A549 (cell line): ENCODE measurements around the gene ASNSD1. TPM values are rescaled to one million over a fixed set of nuclear protein-coding genes. Genes with fewer than 3 reads are reported as not detected.
A peak's percentile ranks its signal among the peaks of the same experiment; 100 is the strongest.

Experiments
- ATAC-seq, 2 experiments: fragments of 200-7000 bp in 1 of 2; fragments of >200 bp in 1 of 2; cut with Nextera tagmentation in 1 of 2; cut with Tn5 transposase in 1 of 2; 3 replicates each; pipeline versions ENCODE4 v1.8.0 to v1.9.1; 2018 to 2020; ENCODE audit warnings: mild to moderate bottlenecking in 1 of 2, moderate library complexity in 1 of 2
- CTCF ChIA-PET: fragments of 300-600 bp; sonication (Branson Sonifier 250); formaldehyde crosslinking; extraction: SDS; loops from one replicate; lab custom pipeline; 2021; ENCODE audit warnings: antibody characterized with exemption, inconsistent platforms; lab: Yijun Ruan, JAX
- POLR2A ChIA-PET: fragments of 350-600 bp; formaldehyde crosslinking; extraction: SDS; loops from one replicate; lab custom pipeline; 2021; ENCODE audit warnings: antibody characterized with exemption, inconsistent platforms; lab: Yijun Ruan, JAX
- DNase-seq, 2 experiments: peaks; one replicate each; pipeline versions ENCODE4 v3.0.0 to v3.0.0-alpha.2; 2011 to 2016; ENCODE audit warnings: low read depth in 1 of 2, low spot score in 1 of 2
- FAIRE-seq: peaks from 2 replicates; lab custom pipeline; 2011; peaks lifted over from hg19 to GRCh38; lab: Jason Lieb, UNC
- H3K27ac ChIP-seq, 2 experiments: fragments of >200 bp; sonication (Bioruptor Twin); formaldehyde crosslinking; 3 replicates each; pipeline ENCODE4 v1.5.1; 2016 to 2017
- H3K4me1 ChIP-seq: fragments of >200 bp; sonication (Bioruptor Twin); formaldehyde crosslinking; 3 replicates; pipeline ENCODE4 v1.6.1; 2016
- H3K4me2 ChIP-seq: fragments of >200 bp; sonication (Bioruptor Twin); formaldehyde crosslinking; 3 replicates; pipeline ENCODE4 v1.6.1; 2016
- H3K4me3 ChIP-seq: fragments of >200 bp; sonication (Bioruptor Twin); formaldehyde crosslinking; 3 replicates; pipeline ENCODE4 v1.5.1; 2016
- H3K9me3 ChIP-seq: fragments of >200 bp; sonication (Bioruptor Twin); formaldehyde crosslinking; 3 replicates; pipeline ENCODE4 v1.6.1; 2016
- BHLHE40 ChIP-seq: IDR thresholded peaks from 2 replicates; pipeline ENCODE4 v1.6.1; 2012; ENCODE audit warnings: low read depth, low read length, inconsistent platforms
- CBX8 ChIP-seq: fragments of 200-600 bp; sonication (generic); IDR thresholded peaks from 2 replicates; pipeline ENCODE4 v1.6.1; 2016
- CTCF ChIP-seq: fragments of >200 bp; sonication (Bioruptor Twin); formaldehyde crosslinking; IDR thresholded peaks from 3 replicates; pipeline ENCODE4 v1.5.1; 2016
- FOSL2 ChIP-seq, 2 experiments: fragments of 450-650 bp in 1 of 2; fragments of >200 bp in 1 of 2; sonication (Bioruptor Twin) in 1 of 2; formaldehyde crosslinking; IDR thresholded peaks; 2 replicates each; pipeline versions ENCODE4 v1.5.0 to v1.6.1; 2016 to 2020; ENCODE audit warnings: mild to moderate bottlenecking in 1 of 2, moderate library complexity in 1 of 2
- JUN ChIP-seq, 2 experiments: fragments of >200 bp; sonication (Bioruptor Twin); formaldehyde crosslinking; IDR thresholded peaks; 2 replicates in 1 of 2; 3 replicates in 1 of 2; pipeline ENCODE4 v1.6.1; 2016 to 2017
- KDM1A ChIP-seq: fragments of 200-600 bp; sonication (generic); IDR thresholded peaks from 2 replicates; pipeline ENCODE4 v1.6.1; 2016; ENCODE audit warnings: low read depth, mild to moderate bottlenecking
- MAFK ChIP-seq: fragments of 450-650 bp; IDR thresholded peaks from 2 replicates; pipeline ENCODE4 v1.6.1; 2014; ENCODE audit not compliant: partially characterized antibody
- MYC ChIP-seq: IDR thresholded peaks from 2 replicates; pipeline ENCODE4 v1.6.1; 2012; ENCODE audit warnings: mild to moderate bottlenecking, inconsistent platforms, low read length, improper control_type of control experiment, borderline replicate concordance
- NFE2L2 ChIP-seq: fragments of 150-350 bp; conservative IDR thresholded peaks from 2 replicates; pipeline ENCODE4 v1.6.1; 2014; ENCODE audit warnings: low read length
- POLR2A ChIP-seq: IDR thresholded peaks from 2 replicates; pipeline ENCODE4 v1.6.1; 2012; ENCODE audit warnings: mild to moderate bottlenecking, low read length
- RCOR1 ChIP-seq: fragments of 150-350 bp; IDR thresholded peaks from 2 replicates; pipeline ENCODE4 v1.6.1; 2014; ENCODE audit warnings: antibody characterized with exemption, low read length, low read depth
- RFX5 ChIP-seq: fragments of 450-650 bp; IDR thresholded peaks from 2 replicates; pipeline ENCODE4 v1.7.1; 2014; ENCODE audit warnings: antibody characterized with exemption, mild to moderate bottlenecking, moderate library complexity
- RNF2 ChIP-seq: fragments of 200-600 bp; sonication (generic); IDR thresholded peaks from 2 replicates; pipeline ENCODE4 v1.6.1; 2016; ENCODE audit warnings: low read depth, mild to moderate bottlenecking, antibody characterized with exemption, moderate library complexity, borderline replicate concordance
- SMC3 ChIP-seq: fragments of >200 bp; sonication (Bioruptor Twin); formaldehyde crosslinking; IDR thresholded peaks from 3 replicates; pipeline ENCODE4 v1.6.1; 2018; ENCODE audit warnings: inconsistent platforms
- TP53 ChIP-seq: fragments of 250-450 bp; sonication (Bioruptor Pico); IDR thresholded peaks from 2 replicates; pipeline ENCODE4 v1.5.0; 2021; ENCODE audit warnings: mild to moderate bottlenecking, moderate library complexity
- ZNF302 ChIP-seq: fragments of 250-450 bp; sonication (Bioruptor Pico); IDR thresholded peaks from 2 replicates; pipeline ENCODE4 v1.9.0; 2021; ENCODE audit warnings: inconsistent platforms, mild to moderate bottlenecking, moderate library complexity
- whole genome bisulfite sequencing: methylation state at CpG from one replicate; pipeline ENCODE4 v1.1.6; 2017; ENCODE audit errors: missing lambda C conversion rate; 5-methylcytosine and 5-hydroxymethylcytosine counted together
- polyA plus RNA-seq, 4 experiments: library from polyadenylated mRNA; depleted of rRNA in 3 of 4; stranded (reverse); fragments of >200 nt; fragmentation: RNase III in 1 of 4; extraction: RNeasy Plus Mini Kit Qiagen cat#74134 plus additional on column Dnase treatment in 1 of 4; gene quantifications; 2 replicates in 3 of 4; 3 replicates in 1 of 4; pipeline ENCODE4 v1.2.3, GENCODE V29; 2011 to 2017
- TF ChIP-seq, protein P1 (sequence below): fragments of 250-450 bp; sonication (Bioruptor Pico); IDR thresholded peaks from 2 replicates; pipeline ENCODE4 v1.5.0; 2021; ENCODE audit warnings: mild to moderate bottlenecking, moderate library complexity, borderline replicate concordance
- TF ChIP-seq, protein P2 (sequence below): IDR thresholded peaks from 2 replicates; pipeline ENCODE4 v1.6.1; 2012

The ASNSD1 gene
- polyA plus RNA-seq, 2 of the 4 experiments (the other 2 are of a cell fraction), result 45.9 to 69.0 TPM

- TF ChIP-seq, protein P1, sequence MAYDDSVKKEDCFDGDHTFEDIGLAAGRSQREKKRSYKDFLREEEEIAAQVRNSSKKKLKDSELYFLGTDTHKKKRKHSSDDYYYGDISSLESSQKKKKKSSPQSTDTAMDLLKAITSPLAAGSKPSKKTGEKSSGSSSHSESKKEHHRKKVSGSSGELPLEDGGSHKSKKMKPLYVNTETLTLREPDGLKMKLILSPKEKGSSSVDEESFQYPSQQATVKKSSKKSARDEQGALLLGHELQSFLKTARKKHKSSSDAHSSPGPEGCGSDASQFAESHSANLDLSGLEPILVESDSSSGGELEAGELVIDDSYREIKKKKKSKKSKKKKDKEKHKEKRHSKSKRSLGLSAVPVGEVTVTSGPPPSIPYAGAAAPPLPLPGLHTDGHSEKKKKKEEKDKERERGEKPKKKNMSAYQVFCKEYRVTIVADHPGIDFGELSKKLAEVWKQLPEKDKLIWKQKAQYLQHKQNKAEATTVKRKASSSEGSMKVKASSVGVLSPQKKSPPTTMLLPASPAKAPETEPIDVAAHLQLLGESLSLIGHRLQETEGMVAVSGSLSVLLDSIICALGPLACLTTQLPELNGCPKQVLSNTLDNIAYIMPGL (CRISPR knock-in tag), result no peak
- TF ChIP-seq, protein P2, sequence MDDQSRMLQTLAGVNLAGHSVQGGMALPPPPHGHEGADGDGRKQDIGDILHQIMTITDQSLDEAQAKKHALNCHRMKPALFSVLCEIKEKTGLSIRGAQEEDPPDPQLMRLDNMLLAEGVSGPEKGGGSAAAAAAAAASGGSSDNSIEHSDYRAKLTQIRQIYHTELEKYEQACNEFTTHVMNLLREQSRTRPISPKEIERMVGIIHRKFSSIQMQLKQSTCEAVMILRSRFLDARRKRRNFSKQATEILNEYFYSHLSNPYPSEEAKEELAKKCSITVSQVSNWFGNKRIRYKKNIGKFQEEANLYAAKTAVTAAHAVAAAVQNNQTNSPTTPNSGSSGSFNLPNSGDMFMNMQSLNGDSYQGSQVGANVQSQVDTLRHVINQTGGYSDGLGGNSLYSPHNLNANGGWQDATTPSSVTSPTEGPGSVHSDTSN, result no peak
- no peak for TF ChIP-seq SMC3
- no peak for TF ChIP-seq CBX8
- TF ChIP-seq RFX5, result no peak
- no peak for TF ChIP-seq JUN (IDR thresholded peaks at IDR 0.05)
- no peak for TF ChIP-seq RCOR1
- TF ChIP-seq RNF2, result no peak
- TF ChIP-seq BHLHE40, result no peak
Measured at GRCh38 chr2:189641590-189641989, 19.7 kb upstream of the ASNSD1 start (continued).

DNA sequence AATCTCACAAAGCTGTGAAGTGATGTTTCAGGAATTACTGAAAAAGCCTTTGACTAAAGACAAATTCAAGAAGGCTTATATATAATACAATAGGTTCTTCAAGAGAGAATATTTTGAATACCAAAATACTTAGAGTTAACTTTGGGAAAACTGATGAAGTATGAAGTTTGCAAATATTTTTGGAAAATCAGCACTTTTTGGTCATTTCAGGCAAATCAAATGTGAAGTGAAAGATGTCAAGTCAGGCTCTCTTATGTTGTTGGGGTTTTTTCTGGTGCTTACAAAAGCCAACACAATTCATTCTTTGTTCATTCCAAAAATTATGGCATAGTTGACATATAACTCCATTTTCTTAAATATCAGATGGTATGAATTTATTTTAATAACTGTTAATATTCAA, 14.7 kb upstream of the ASNSD1 start:
- no peak overlapping the region for H3K4me3 ChIP-seq
- POLR2A ChIA-PET, result no interaction called here
- no peak for DNase-seq
- no peaks in the 10 kb centered on the region for H3K4me1 ChIP-seq
- H3K27ac ChIP-seq, result no peak overlapping the region
- no peak for ATAC-seq
- CTCF ChIA-PET, result interaction anchor here (5.9 kb wide), 1 partner anchor 13 kb away, joined by 33 read pairs; no protein-coding TSS in a partner anchor
- H3K4me2 ChIP-seq, result no peak overlapping the region
- no peak for FAIRE-seq
- TF ChIP-seq POLR2A (no peak), MAFK (peak; percentile 65), RNF2 (no peak), KDM1A (no peak), FOSL2 (IDR thresholded peaks at IDR 0.05) (no peak), FOSL2 (CRISPR knock-in tag; IDR thresholded peaks at IDR 0.05) (no peak)
- no peaks in the 10 kb centered on the region for H3K9me3 ChIP-seq

- Histone ChIP-seq H3K4me2 (no peak overlapping the region), H3K4me3 (no peak overlapping the region), H3K27ac (no peak overlapping the region), H3K9me3 (no peaks in the 10 kb centered on the region), H3K4me1 (no peaks in the 10 kb centered on the region)
- FAIRE-seq (no peak), DNase-seq (no peak), ATAC-seq (no peak)
- TF ChIP-seq CTCF (no peak), MAFK (no peak), NFE2L2 (no peak), JUN (IDR thresholded peaks at IDR 0.05) (no peak), TP53 (no peak), MYC (no peak), ZNF302 (no peak)
- ChIA-PET CTCF (interaction anchor here (5.9 kb wide), 1 partner anchor 11 kb away, joined by 33 read pairs; no protein-coding TSS in a partner anchor), POLR2A (no interaction called here)
- WGBS, result 8% methylated on average over 1 of the region's 1 CpG
Measured at GRCh38 chr2:189648846-189649509, 12.3 kb upstream of the ASNSD1 start.
